VCaP (cell line): ENCODE measurements around the gene HSPA1L.

Experiments
- H3K27ac ChIP-seq: fragments of 450-650 bp; 2 replicates; pipeline ENCODE4 v1.5.1; 2017
- TF ChIP-seq, protein P1 (sequence below): fragments of 450-650 bp; conservative IDR thresholded peaks from 2 replicates; pipeline ENCODE4 v1.5.1; 2017; ENCODE audit warnings: mild to moderate bottlenecking, moderate library complexity

Gene HSPA1L

DNA sequence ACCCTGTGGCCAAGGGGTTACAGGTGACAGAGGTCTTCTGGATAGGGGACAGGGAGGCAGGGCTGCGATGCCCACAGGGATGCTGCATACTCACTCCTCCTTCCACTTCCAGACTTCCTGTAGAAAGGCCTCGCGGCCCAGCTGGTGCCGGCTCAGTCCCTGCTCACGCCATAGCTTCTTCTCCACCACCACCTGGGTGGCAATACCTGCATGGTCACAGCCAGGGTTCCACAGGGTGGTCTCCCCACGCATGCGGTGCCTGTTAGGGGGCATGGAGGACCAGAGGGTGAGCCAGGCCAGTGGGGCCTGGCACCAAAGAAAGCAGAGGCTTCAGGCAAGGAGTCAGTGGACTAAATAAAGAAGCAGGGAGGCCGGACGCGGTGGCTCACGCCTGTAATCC, 29.6 kb downstream of the HSPA1L start:
- TF ChIP-seq, protein P1, sequence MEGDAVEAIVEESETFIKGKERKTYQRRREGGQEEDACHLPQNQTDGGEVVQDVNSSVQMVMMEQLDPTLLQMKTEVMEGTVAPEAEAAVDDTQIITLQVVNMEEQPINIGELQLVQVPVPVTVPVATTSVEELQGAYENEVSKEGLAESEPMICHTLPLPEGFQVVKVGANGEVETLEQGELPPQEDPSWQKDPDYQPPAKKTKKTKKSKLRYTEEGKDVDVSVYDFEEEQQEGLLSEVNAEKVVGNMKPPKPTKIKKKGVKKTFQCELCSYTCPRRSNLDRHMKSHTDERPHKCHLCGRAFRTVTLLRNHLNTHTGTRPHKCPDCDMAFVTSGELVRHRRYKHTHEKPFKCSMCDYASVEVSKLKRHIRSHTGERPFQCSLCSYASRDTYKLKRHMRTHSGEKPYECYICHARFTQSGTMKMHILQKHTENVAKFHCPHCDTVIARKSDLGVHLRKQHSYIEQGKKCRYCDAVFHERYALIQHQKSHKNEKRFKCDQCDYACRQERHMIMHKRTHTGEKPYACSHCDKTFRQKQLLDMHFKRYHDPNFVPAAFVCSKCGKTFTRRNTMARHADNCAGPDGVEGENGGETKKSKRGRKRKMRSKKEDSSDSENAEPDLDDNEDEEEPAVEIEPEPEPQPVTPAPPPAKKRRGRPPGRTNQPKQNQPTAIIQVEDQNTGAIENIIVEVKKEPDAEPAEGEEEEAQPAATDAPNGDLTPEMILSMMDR: no peak
- no peak overlapping the region for H3K27ac ChIP-seq

DNA sequence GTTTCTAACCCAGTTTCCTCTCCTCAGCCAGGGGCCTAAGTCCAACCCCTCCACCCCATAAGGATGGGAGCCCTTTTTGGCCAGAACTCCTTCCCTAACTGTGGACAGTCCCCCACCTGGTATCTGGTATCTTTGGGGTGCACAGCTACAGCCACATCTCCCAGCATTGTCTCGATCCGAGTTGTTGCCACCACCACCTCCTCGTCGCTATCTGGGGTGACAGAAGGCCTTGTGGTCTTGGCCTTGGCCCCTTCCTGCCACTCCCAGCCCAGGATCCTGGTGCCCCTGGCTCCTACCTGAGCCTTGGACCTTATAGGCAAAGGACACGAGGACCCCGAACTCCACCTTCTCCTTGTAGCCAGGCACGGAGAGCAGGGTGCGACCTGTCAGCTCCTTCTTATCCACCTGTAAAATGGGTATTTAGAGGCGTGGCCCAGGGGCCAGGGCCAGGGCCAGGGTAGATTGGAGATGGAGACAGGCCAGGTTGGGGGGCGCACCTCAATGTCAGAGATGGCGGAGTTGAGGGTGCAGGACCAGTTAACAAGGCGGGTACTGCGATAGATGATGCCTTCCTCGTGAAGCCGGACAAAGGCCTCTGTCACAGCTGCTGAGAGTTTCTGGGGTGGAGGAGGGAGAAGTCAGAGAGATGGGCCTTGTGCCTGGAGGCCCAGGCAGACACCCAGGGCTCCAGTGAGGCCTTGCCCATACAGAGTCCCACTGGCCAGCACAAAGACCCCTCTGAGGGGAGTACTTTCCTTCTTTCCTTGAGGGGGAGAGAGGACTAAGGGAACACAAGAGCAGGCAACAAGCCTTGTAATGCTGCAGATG, 30.8 kb downstream of the HSPA1L start:
- TF ChIP-seq, protein P1: no peak
- H3K27ac ChIP-seq: no peak overlapping the region

DNA sequence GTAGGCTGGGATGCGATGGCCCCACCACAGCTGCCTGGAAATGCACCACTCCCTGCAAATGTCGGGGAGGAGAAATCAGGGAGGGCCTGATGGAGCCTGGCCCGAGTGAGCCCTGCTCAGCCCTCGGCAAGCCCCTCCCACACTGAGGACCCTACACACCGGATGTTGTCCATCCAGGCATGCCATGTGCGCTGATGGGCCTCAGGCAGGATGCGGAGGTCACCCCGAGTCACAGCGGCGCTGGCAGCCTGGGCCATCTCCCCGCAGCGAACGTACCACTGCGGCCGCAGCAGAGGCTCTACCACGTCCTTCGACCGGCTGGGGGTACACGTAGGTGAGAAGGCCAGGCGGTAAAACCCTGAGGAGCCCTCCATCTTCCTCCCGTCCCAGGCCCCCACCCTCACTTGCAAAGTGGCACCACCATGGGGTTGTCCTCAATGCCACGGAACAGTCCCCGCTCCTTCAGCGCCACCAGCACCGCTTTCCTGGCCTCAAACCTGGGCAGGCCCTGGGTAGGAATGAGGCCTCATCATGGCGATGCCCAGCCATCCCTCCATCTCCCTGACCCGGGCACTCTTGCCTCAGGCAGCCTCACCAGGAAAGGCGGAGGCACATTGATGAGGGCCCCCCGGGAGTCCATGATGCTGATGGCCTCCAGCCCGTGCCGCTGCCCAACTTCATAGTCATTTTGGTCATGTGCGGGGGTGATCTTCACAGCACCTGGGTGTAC, 32.8 kb downstream of the HSPA1L start:
- TF ChIP-seq, protein P1: no peak
- no peak overlapping the region for H3K27ac ChIP-seq

DNA sequence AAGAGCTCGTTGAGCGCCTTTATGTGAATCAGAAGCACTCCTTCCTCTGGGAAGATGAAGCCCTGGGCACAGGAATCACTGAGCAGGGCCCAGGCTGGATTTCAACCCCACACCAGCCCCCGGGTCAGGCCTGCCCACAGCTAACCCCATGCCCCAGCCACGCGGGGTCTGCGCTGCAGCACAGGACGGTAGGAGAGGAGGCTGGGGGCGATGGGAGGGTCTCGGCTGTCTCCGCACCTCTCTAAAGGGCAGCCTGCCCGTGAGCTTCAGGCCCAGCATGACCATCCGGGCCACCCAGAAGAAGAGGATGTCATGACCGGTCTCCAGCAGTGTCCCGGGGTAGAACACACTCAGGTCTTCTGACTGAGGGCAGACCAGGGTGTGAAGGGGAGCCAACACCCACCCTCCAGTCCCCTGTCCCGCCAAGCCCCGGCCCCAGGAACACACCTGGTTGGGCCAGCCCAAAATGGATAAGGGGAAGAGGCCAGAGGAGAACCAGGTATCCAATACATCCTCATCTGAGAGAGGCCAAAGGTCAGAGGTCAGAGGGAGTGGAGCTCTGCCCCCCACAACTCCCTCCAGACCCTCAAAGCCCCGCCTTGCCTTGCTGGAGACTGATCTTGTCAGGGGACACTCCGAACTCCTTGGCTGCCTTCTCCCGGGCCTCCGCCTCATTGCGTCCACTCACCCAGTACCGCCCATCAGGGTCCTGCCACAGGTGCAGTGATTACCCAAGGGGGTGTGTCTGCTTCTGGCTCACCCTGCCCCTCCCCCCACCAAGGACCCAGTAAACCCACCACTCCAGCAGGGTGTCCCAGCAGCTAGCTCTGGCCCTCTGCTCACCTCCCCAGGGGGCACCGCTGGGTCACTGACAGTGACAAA, 33.6 kb downstream of the HSPA1L start:
- TF ChIP-seq, protein P1: no peak
- no peak overlapping the region for H3K27ac ChIP-seq

DNA sequence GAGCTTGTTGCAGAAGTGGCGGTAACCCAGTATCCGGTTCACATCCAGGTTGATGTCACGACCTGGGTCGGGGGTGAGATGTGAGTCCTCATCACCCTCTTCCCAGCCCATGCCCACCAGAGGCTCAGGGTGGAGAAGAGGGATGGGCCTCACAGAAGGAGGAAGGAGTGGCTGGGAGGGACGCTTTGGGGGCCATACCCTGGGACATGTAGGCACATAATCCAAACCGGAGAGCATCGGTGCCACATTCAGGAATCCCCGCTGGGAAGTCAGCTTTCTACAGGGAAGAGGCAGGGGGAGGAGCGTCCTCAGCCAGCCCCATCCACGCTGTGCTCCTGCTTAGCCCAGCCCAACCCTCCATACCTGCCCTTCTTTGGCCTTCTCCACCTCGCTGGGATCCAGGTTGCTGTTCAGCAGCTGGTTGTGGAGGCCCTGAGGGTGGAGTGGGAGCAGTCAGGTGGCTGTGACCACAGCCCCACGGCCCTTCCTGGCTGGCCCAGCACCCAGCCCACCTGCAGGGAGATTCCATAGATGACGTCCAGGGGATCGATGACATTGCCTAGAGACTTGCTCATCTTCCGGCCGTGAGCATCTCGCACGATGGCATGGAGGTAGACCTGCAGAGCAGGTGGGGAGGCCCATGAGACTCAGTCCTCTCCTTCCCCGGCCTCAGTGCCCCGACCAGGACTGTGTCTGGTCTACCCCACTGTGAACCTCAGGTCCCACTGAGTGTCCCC, 34.4 kb downstream of the HSPA1L start:
- no peak overlapping the region for H3K27ac ChIP-seq
- TF ChIP-seq, protein P1: no peak

DNA sequence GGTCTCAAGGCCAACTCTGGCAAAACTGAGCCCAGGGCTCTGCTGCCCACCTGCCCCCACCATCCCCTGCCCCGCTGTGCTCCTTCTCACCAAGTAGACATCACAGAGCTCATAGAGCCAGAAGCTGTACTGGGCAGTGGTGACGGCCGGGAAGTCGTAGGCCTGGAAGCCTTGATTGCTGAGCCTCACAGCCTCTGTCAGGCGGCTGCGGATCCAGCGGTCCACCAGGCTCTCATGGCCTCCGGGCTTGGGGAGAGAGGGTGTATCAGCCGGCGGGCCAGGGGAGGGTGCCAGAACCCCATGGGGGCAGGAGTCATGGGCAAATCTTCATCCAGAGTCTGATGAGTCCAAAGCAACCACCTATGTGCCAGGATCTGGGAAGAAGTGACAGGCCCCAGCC, 35.2 kb downstream of the HSPA1L start:
- TF ChIP-seq, protein P1: no peak
- H3K27ac ChIP-seq: no peak overlapping the region
